Fibroblast of lung (primary cell): ENCODE results near the gene LMNTD2. TPM values are rescaled to one million over a fixed set of nuclear protein-coding genes. Genes with fewer than 3 reads are reported as not detected.

Experiments
- DNase-seq, 2 donors: peaks; one replicate each; pipeline versions ENCODE4 v3.0.0 to v3.0.0-alpha.2; 2010; ENCODE audit warnings: low read depth in 2 of 2
- H2AFZ ChIP-seq: 2 replicates; pipeline ENCODE4 v1.5.1; 2012; ENCODE audit warnings: low read length, control low read depth, inconsistent platforms
- H3K27ac ChIP-seq: 2 replicates; pipeline ENCODE4 v1.5.1; 2011; ENCODE audit warnings: low read length, control low read depth; ENCODE audit not compliant: insufficient read depth
- H3K27me3 ChIP-seq: 2 replicates; pipeline ENCODE4 v1.5.1; 2011; ENCODE audit warnings: mild to moderate bottlenecking, low read length; ENCODE audit not compliant: control insufficient read depth, insufficient read depth
- H3K36me3 ChIP-seq: 2 replicates; pipeline ENCODE4 v1.5.1; 2011; ENCODE audit warnings: low read length; ENCODE audit not compliant: control insufficient read depth, insufficient read depth
- H3K4me1 ChIP-seq: 2 replicates; pipeline ENCODE4 v1.5.1; 2011; ENCODE audit warnings: low read length; ENCODE audit not compliant: control insufficient read depth, insufficient read depth; ENCODE audit errors: extremely low read depth
- H3K4me2 ChIP-seq: 2 replicates; pipeline ENCODE4 v1.5.1; 2011; ENCODE audit warnings: low read length, control low read depth; ENCODE audit not compliant: insufficient read depth; ENCODE audit errors: extremely low read depth
- H3K4me3 ChIP-seq, 4 experiments: fragments of 200-600 bp in 1 of 4; sonication (generic) in 1 of 4; replicated peaks in 1 of 4; 2 replicates each; pipeline ENCODE4 v1.5.1; 2011 to 2016; ENCODE audit warnings: low read length in 4 of 4, low read depth in 3 of 4, mild to moderate bottlenecking in 3 of 4, control low read depth in 2 of 4, inconsistent platforms in 1 of 4, mixed read lengths in 1 of 4; ENCODE audit not compliant: insufficient read depth in 1 of 4; ENCODE audit errors: control extremely low read depth in 1 of 4
- H3K79me2 ChIP-seq: 2 replicates; pipeline ENCODE4 v1.5.1; 2012; ENCODE audit warnings: mild to moderate bottlenecking, low read length, inconsistent platforms; ENCODE audit not compliant: control insufficient read depth, insufficient read depth
- H3K9ac ChIP-seq: 2 replicates; pipeline ENCODE4 v1.5.1; 2011; ENCODE audit warnings: mild to moderate bottlenecking, low read length, control low read depth; ENCODE audit not compliant: insufficient read depth
- H3K9me3 ChIP-seq: 2 replicates; pipeline ENCODE4 v1.5.1; 2012; ENCODE audit warnings: low read depth, low read length; ENCODE audit not compliant: control insufficient read depth, insufficient read depth
- H4K20me1 ChIP-seq: 2 replicates; pipeline ENCODE4 v1.5.1; 2011; ENCODE audit warnings: low read length; ENCODE audit not compliant: control insufficient read depth, insufficient read depth; ENCODE audit errors: extremely low read depth
- EZH2 ChIP-seq: IDR thresholded peaks from 2 replicates; pipeline ENCODE4 v1.5.1; 2012; ENCODE audit warnings: low read length, control low read depth, mild to moderate bottlenecking; ENCODE audit errors: missing control alignments
- polyA plus RNA-seq, 2 donors: library from polyadenylated mRNA; depleted of rRNA in 1 of 2; stranded (reverse) in 1 of 2; unstranded in 1 of 2; fragments of >200 nt; gene quantifications; 2 replicates each; pipeline ENCODE4 v1.2.1, GENCODE V29; 2011 to 2012; ENCODE audit warnings: missing spikeins in 1 of 2
- total RNA-seq: library from RNA; depleted of rRNA; stranded (reverse); fragments of >200 nt; gene quantifications from 2 replicates; pipeline ENCODE4 v1.2.1, GENCODE V29; 2014
- TF ChIP-seq, protein P1 (sequence below), 2 donors: IDR thresholded peaks in 1 of 2; conservative IDR thresholded peaks in 1 of 2; 1 replicate in 1 of 2; 2 replicates in 1 of 2; pipeline ENCODE4 v1.5.1; 2011 to 2012; ENCODE audit warnings: low read length in 2 of 2, control low read depth in 1 of 2, inconsistent platforms in 1 of 2, low read depth in 1 of 2, mild to moderate bottlenecking in 1 of 2

LMNTD2 gene
- total and polyA plus RNA-seq, 2 donors (not counting 1 experiment from before 2014, with no cell fraction given) = 0.08 to 0.17 TPM

DNA sequence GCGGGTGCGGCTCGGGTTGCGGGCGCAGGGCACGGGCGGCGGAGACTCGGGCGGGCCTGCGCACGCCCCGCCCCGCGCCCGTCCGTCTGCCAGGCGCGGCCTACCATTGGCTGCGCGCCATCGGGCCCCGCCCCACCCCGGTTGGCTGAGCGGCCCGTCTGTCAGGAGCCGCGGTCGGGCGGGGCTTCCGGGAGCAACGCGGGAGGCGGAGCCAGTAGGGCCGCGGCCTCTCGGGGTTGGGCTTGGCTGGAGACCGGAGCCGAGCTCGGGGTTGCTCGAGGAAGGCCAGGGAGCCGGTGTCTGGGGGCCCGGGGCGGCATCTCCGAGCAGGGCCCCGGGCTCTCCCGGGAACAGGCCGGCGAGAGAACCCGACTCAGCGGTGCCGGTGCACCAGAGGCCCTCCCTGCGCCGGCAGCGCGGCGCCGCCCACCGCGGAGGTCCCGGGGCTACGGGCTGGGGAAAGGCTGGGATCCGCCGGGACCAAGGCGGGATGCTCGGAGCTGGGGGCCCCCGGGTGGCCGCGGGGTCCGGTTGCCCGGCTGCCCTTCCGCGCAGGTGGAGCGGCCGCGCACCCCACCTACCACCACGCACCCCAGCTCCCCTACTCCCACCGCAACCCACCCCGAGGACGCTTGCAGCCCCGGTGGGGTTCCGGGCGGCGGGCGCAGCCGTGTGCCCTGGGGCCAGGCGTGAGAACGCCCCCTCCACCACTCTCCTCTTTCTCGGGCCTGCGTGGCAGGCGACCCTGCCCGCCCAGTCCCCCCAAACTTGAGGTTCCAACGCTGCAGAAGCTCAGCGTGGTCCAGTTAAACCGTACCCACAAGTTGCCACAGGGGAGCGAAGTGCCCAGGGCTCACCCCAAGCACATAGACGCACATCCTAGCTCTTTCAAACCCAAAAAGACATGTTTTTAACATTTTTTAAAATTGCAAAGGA, 24.8 kb downstream of the LMNTD2 start, which contains the start of gene HRAS:
TSS of gene HRAS (minus strand) at position 58 of the 936 bp plus-strand sequence.
- H3K4me3 ChIP-seq = peak within 1 kb of the TSS; percentile 63 to 89 (median 82)
- H3K9me3 ChIP-seq = no peaks in the 10 kb centered on the region
- H3K27ac ChIP-seq = peak within 1 kb of the TSS; percentile 61
- peaks cover 13% of the 10 kb centered on the region for H3K36me3 ChIP-seq
- no peaks in the 10 kb centered on the region for H4K20me1 ChIP-seq
- peak within 1 kb of the TSS; percentile 94 for H3K4me2 ChIP-seq
- TF ChIP-seq EZH2 = no peak
- TF ChIP-seq, protein P1, sequence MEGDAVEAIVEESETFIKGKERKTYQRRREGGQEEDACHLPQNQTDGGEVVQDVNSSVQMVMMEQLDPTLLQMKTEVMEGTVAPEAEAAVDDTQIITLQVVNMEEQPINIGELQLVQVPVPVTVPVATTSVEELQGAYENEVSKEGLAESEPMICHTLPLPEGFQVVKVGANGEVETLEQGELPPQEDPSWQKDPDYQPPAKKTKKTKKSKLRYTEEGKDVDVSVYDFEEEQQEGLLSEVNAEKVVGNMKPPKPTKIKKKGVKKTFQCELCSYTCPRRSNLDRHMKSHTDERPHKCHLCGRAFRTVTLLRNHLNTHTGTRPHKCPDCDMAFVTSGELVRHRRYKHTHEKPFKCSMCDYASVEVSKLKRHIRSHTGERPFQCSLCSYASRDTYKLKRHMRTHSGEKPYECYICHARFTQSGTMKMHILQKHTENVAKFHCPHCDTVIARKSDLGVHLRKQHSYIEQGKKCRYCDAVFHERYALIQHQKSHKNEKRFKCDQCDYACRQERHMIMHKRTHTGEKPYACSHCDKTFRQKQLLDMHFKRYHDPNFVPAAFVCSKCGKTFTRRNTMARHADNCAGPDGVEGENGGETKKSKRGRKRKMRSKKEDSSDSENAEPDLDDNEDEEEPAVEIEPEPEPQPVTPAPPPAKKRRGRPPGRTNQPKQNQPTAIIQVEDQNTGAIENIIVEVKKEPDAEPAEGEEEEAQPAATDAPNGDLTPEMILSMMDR (conservative IDR thresholded peaks at IDR 0.05 in 1 of 2, IDR thresholded peaks at IDR 0.05 in 1 of 2; ENCODE audit: low read depth in 1 of 2, low read length in 2 of 2) = no peak
- peak within 1 kb of the TSS; percentile 84 for H3K9ac ChIP-seq
- H3K79me2 ChIP-seq = peaks cover 12% of the 10 kb centered on the region
- DNase-seq = peak; percentile 91 to 94
- no peaks in the 10 kb centered on the region for H3K4me1 ChIP-seq
- H2AFZ ChIP-seq = no peak within 1 kb of the TSS
- no peaks in the 10 kb centered on the region for H3K27me3 ChIP-seq

DNA sequence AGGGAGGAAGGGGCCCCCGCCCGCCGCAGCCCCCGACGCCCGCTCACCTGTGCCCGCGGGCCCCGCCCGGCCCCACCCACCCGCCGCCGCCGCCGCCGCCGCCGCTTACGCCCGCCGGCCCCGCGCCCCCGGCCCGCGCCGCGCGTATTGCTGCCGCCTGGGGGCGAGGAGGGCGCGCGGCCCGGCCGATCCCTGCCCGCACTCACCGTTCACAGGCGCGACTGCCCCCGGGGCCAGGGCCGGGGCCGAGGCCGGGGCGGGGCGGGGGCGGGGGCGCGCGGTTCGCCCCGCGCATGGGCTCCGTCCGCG, 25.4 kb downstream of the LMNTD2 start:
- Histone ChIP-seq H2AFZ (no peak overlapping the region), H3K4me3 (peak overlapping the region in 2 of 4 experiments; percentile 78 to 85), H3K9ac (peak overlapping the region; percentile 69), H3K9me3 (no peaks in the 10 kb centered on the region), H3K27ac (no peak overlapping the region), H3K4me2 (no peak overlapping the region), H3K79me2 (peaks cover 12% of the 10 kb centered on the region), H3K4me1 (no peaks in the 10 kb centered on the region), H3K27me3 (no peaks in the 10 kb centered on the region), H4K20me1 (no peaks in the 10 kb centered on the region), H3K36me3 (peaks cover 14% of the 10 kb centered on the region)
- no peak for TF ChIP-seq EZH2
- TF ChIP-seq, protein P1 (conservative IDR thresholded peaks at IDR 0.05 in 1 of 2, IDR thresholded peaks at IDR 0.05 in 1 of 2; ENCODE audit: low read depth in 1 of 2, low read length in 2 of 2) = no peak
- no peak for DNase-seq

DNA sequence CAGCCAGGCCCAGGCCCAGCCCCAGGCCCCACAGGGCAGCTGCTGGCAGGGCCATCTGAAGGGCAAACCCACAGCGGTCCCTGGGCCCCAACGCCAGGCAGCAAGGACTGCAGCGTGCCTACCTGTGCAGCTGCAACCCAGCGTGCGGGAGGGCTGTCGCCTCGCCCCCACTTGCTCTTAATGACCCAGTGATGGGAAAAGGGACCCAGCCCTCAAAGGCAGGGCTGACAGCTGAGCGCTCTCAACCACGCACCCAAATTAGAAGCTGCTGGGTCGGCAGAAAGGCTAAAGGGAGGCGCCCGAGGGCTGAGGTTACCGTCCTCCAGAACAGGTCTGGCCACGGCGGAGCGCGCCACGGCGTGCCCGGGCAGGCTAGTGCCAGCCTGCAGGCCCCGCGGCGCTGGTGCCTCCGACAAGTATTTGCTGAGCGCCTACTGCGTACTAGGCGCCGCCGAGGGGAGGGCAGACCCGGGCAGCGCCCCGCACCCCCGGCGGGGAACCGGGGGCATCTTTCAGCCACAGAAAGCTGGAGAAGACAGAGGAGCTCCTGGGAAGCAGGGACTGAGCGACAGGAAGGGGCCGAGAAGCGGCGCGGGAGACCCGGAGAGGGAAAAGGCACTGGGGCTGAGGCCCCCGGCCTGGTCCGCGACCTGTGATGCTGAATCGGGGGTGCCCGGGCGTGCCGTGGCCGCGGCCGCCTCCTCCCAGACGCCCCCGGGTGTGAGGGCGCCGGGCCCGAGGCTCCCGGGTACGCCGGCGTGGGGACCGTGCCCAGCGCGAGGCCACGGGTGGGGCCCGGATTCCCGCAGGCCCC, 25.9 kb downstream of the LMNTD2 start:
- Histone ChIP-seq H2AFZ (no peak overlapping the region), H3K9ac (peak overlapping the region; percentile 69), H3K79me2 (peaks cover 12% of the 10 kb centered on the region), H4K20me1 (no peaks in the 10 kb centered on the region), H3K9me3 (no peaks in the 10 kb centered on the region), H3K4me3 (peak overlapping the region; percentile 63 to 89 (median 82)), H3K4me1 (no peaks in the 10 kb centered on the region), H3K27ac (peak overlapping the region; percentile 61), H3K36me3 (peaks cover 15% of the 10 kb centered on the region), H3K27me3 (no peaks in the 10 kb centered on the region), H3K4me2 (peak overlapping the region; percentile 94)
- TF ChIP-seq, protein P1 (conservative IDR thresholded peaks at IDR 0.05 in 1 of 2, IDR thresholded peaks at IDR 0.05 in 1 of 2; ENCODE audit: low read depth in 1 of 2, low read length in 2 of 2) = no peak
- no peak for TF ChIP-seq EZH2
- peak; percentile 9 to 19 for DNase-seq
